Measurements from ENCODE around the gene CDK5R2. TPM values are rescaled to one million over a fixed set of nuclear protein-coding genes. Genes with fewer than 3 reads are reported as not detected.
A peak's percentile ranks its signal among the peaks of the same experiment; 100 is the strongest.

Gene CDK5R2
- total RNA-seq, 1 donor from 2014 or later, result 5.1 TPM

- no peak for TF ChIP-seq CTCF (IDR thresholded peaks at IDR 0.05; ENCODE audit: unreplicated experiment)
- H3K27me3 Mint-ChIP-seq, result peaks cover 47% of the 10 kb centered on the region
These were observed 7.3 kb upstream of the CDK5R2 start for GRCh38 chr2:218952160-218952559.

GRCh38 chr2:218953366-218953954 lies 6.0 kb upstream of the CDK5R2 start:
- DNase-seq (ENCODE audit: low spot score, unreplicated experiment), result no peak

More at GRCh38 chr2:218952160-218952559, 7.3 kb upstream of the CDK5R2 start:
- no peaks in the 10 kb centered on the region for H3K36me3 Mint-ChIP-seq (ENCODE audit: insufficient read depth)
- no peak overlapping the region for H3K4me3 Mint-ChIP-seq (ENCODE audit: low read depth)
- no peak for DNase-seq (ENCODE audit: low spot score, unreplicated experiment)
- H3K4me1 Mint-ChIP-seq (ENCODE audit: low read depth), result peaks cover 5% of the 10 kb centered on the region
- no peaks in the 10 kb centered on the region for H3K9me3 Mint-ChIP-seq (ENCODE audit: low read depth)
- no peak overlapping the region for H3K27ac Mint-ChIP-seq

GRCh38 chr2:218954541-218955300 lies 4.7 kb upstream of the CDK5R2 start:
- Mint-ChIP-seq H3K4me3 (ENCODE audit: low read depth) (no peak overlapping the region), H3K9me3 (ENCODE audit: low read depth) (no peaks in the 10 kb centered on the region), H3K27ac (no peak overlapping the region), H3K36me3 (ENCODE audit: insufficient read depth) (no peaks in the 10 kb centered on the region), H3K4me1 (ENCODE audit: low read depth) (peaks cover 8% of the 10 kb centered on the region), H3K27me3 (peaks cover 70% of the 10 kb centered on the region)
- no peak for DNase-seq (ENCODE audit: low spot score, unreplicated experiment)
- no peak for TF ChIP-seq CTCF (IDR thresholded peaks at IDR 0.05; ENCODE audit: unreplicated experiment)

More at GRCh38 chr2:218953366-218953954, 6.0 kb upstream of the CDK5R2 start:
- Mint-ChIP-seq H3K27ac (no peak overlapping the region), H3K36me3 (ENCODE audit: insufficient read depth) (no peaks in the 10 kb centered on the region), H3K27me3 (peaks cover 60% of the 10 kb centered on the region), H3K9me3 (ENCODE audit: low read depth) (no peaks in the 10 kb centered on the region), H3K4me1 (ENCODE audit: low read depth) (peaks cover 5% of the 10 kb centered on the region), H3K4me3 (ENCODE audit: low read depth) (no peak overlapping the region)
- peak; percentile 33 for TF ChIP-seq CTCF (IDR thresholded peaks at IDR 0.05; ENCODE audit: unreplicated experiment)

GRCh38 chr2:218956039-218956438 lies 3.4 kb upstream of the CDK5R2 start:
- H3K27me3 Mint-ChIP-seq, result peaks cover 70% of the 10 kb centered on the region
- DNase-seq (ENCODE audit: low spot score, unreplicated experiment), result no peak
- H3K36me3 Mint-ChIP-seq (ENCODE audit: insufficient read depth), result no peaks in the 10 kb centered on the region
- H3K4me3 Mint-ChIP-seq (ENCODE audit: low read depth), result no peak overlapping the region
- H3K4me1 Mint-ChIP-seq (ENCODE audit: low read depth), result peaks cover 5% of the 10 kb centered on the region
- no peak for TF ChIP-seq CTCF (IDR thresholded peaks at IDR 0.05; ENCODE audit: unreplicated experiment)
- no peaks in the 10 kb centered on the region for H3K9me3 Mint-ChIP-seq (ENCODE audit: low read depth)
- H3K27ac Mint-ChIP-seq, result no peak overlapping the region

GRCh38 chr2:218957671-218958070 lies 1.8 kb upstream of the CDK5R2 start:
- H3K36me3 Mint-ChIP-seq (ENCODE audit: insufficient read depth), result no peaks in the 10 kb centered on the region
- H3K4me3 Mint-ChIP-seq (ENCODE audit: low read depth), result no peak overlapping the region
- H3K4me1 Mint-ChIP-seq (ENCODE audit: low read depth), result peaks cover 8% of the 10 kb centered on the region
- DNase-seq (ENCODE audit: low spot score, unreplicated experiment), result no peak
- H3K27me3 Mint-ChIP-seq, result peaks cover 79% of the 10 kb centered on the region
- no peak for TF ChIP-seq CTCF (IDR thresholded peaks at IDR 0.05; ENCODE audit: unreplicated experiment)
- no peaks in the 10 kb centered on the region for H3K9me3 Mint-ChIP-seq (ENCODE audit: low read depth)
- H3K27ac Mint-ChIP-seq, result no peak overlapping the region
